ENCODE results near the gene UBE2D4.
"Not testable (repeated sequence)": the region's sequence is repeated elsewhere in the genome, so short reads cannot be mapped to it uniquely, and the experiment has no call there.

DNA sequence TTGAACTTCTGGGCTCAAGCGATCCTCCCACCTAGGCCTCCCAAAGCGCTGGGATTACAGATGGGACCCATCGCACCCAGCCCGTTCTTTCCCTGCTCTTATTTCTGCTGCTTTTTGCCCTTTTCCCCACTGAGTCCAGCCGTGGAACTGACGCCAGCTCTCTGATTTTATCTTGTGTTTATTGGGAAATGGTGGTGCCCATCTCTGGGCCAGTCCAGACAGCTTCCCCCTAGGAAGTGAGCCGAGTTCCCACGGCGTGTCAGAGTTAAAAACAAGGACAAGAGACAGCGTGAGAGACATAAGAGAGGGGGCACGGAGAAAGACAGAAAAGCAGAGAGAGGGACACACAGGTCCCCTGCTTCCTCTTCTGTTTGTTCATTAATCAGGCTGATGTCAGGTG lies 51.9 kb downstream of the UBE2D4 start:
- not testable (repeated sequence) for TF ChIP-seq CTCF (IDR thresholded peaks at IDR 0.05; ENCODE audit: borderline replicate concordance, extremely low read depth, low read length, poor library complexity, severe bottlenecking); EZH2 (IDR thresholded peaks at IDR 0.05; ENCODE audit: borderline replicate concordance, low read depth, low read length, severe bottlenecking)

All from DND-41 (cell line).